Mesenteric fat pad (tissue), 1 donor: ENCODE data around the gene CTCFL. TPM values are rescaled to one million over a fixed set of nuclear protein-coding genes. Genes with fewer than 3 reads are reported as not detected.
"Not testable (repeated sequence)": the region's sequence is repeated elsewhere in the genome, so short reads cannot be mapped to it uniquely, and the experiment has no call there.

Experiments
- DNase-seq: peaks from one replicate; pipeline ENCODE4 v3.0.0-alpha.2; 2020; ENCODE audit warnings: low spot score
- total RNA-seq: library from RNA; stranded (reverse); fragmentation: NEBNext Ultra II Directional; extraction: Animal tissue kit (Norgen Biotek cat#: 25700); gene quantifications from one replicate; pipeline ENCODE4 v1.2.1, GENCODE V29; 2021
- donor health status: DM: yes; HTN: yes; CAD: no.

Gene CTCFL
- total RNA-seq, 1 donor from 2014 or later = 0.16 TPM

DNA sequence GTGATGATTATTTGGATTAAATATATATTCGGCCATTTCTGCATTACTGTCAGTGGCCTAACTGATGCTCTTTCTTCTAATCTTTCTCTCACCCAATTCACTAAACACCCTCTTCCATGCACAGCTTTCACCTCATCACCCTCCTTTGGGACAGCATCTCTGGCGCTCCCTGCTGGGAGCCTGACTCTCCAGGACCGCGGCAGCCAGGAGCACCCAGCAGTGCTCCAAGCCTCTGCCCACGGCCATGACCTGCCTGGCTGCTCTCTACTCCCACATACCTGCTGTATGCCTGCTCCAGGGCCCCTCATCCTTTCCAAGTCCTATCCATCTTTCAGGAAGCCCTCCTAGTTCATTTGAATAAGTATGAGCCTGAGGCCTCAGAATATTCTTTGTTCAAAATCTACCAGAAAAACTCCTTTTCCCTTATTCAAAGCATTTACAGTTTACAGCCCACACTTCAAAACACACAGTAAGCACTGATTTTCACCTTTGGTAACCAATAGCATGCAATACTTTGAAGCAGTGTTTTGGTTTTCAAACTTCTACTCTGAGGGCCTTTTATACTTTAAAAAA lies 15.2 kb downstream of the CTCFL start:
- DNase-seq = no peak

DNA sequence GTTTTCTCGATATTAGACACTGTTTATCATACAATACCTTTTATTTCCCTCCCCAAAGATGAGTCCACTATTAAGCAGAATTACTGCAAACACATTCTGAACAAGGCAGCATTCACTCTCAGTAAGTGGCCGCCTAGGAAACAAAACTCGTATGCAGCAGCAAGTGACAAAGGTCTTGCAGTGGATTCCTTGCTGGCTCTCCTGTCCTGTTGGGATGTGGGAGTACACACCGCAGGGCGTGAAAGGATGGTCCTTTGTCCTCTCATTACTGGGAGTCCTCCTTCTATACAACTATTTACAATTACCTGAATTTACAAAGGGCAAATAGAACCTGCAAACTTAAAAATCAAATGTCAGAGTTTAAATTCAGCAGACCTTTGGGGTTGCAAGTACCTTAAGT lies 16.1 kb downstream of the CTCFL start:
- DNase-seq = no peak

DNA sequence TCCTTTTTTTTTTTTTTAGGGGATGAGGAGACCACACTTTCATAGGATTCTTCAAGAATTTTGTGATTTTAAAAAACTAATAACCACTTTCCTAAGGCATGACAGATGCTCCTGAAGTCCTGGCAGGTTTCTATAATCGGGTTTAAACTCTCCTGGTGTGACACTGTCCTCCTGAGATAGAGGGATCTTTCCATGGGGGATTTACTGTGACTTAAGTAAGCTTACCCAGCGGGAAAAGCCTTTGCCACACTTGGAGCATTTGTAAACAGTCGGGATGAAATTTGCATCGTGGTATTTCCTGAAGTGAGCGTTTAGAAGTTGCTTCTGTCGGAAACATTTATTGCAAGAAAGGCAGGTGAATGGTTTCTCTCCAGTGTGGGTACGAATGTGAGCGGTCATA lies 16.6 kb downstream of the CTCFL start:
- DNase-seq = no peak

DNA sequence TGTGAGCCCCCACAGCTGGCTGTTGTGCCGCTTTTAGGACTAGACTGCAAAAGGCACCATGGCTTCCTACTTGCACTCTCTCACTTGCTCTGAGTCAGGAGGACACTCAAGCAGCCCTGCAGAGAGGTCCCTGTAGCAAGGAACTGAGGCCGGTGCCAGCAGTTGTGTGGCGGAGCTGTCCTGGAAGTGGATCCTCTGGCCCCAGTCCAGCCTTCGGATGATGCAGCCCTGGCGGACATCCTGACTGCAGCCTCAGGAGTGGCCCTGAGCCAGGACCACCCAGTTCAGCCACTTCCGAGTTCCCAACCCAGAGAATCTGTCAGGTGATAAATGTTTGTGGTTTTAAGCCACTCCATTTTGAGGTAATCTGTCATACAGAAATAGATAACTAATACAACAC lies 17.5 kb downstream of the CTCFL start:
- no peak for DNase-seq

DNA sequence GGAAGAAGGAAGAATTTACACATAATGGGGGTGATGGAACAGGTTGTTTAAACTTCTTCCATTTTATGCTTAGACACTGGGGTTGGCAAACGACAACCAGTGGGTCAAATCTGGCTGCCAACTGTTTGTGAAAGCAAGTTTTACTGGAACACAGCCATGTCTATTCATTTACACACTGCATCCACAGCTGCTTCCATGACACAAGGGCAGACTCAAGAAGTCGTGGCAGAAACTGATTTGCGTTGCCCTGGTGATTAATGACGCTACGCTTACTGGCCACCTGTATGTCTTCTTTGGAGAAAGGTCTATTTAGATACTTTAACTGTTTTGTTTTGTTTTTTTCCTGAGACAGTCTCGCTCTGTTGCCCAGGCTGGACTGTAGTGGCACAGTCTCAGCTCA lies 19.0 kb downstream of the CTCFL start:
- no peak for DNase-seq

DNA sequence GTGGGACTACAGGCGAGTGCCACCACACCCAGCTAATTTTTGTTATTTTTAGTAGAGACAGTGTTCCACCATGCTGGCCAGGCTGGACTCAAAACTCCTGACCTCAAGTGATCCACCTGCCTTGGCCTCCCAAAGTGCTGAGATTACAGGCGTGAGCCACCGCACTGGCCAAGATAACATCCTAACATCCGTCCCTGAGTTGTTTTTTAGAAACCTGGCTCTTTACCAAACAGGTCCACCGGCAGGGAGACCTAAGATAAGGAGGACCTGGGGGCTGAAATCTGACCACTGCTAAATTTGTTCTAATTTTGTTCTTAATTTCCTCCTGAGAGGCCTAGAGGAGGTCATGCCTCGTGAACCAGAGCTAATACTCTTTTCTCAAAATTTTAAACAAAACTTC lies 20.5 kb downstream of the CTCFL start:
- no peak for DNase-seq

DNA sequence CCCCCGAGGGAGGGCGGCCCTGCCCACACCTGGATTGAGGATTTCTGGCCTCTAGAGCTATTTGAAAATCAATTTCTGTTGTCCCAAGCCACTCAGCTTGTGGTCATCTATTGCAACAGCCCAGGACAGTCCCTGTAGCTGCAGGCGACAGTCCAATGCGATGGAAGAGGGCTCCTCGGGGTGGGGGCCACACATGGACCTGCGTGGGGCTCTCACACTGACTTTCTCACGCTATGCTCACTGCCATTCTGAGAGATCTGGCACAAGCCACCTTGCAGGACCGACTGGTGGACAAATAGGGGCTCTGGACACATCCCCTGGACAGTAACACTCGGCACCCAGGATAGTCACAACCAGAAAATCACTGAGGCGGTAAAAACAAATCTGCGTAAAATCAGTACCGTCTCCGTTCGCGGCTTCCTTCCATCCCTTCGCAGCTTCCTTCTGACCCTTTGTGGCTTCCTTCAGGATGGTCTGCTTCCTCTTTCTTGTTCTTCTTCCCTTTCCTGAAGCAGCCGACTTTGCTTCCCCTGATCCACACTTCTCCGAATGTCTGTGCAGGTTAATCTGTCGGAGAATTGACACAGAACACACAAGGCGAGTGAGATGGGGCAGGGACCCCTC lies 21.8 kb downstream of the CTCFL start:
- DNase-seq = no peak

DNA sequence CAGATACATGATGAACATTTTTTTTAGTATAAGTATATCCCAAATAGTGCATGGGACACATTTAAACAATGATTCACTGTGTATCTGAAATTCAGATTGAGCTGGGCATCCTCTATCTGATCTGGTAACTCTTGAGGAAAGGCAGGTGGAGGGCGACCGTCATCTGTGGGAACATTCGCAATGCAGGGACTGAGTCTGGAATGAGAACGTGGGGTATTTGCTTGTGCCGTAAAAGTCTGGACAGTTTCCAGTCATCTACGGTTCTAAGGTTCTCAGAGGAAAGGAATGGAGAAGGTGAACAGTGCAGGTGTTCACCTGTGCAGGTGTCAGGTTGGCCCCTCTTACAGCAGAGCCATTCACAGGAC lies 22.6 kb downstream of the CTCFL start:
- DNase-seq = no peak

DNA sequence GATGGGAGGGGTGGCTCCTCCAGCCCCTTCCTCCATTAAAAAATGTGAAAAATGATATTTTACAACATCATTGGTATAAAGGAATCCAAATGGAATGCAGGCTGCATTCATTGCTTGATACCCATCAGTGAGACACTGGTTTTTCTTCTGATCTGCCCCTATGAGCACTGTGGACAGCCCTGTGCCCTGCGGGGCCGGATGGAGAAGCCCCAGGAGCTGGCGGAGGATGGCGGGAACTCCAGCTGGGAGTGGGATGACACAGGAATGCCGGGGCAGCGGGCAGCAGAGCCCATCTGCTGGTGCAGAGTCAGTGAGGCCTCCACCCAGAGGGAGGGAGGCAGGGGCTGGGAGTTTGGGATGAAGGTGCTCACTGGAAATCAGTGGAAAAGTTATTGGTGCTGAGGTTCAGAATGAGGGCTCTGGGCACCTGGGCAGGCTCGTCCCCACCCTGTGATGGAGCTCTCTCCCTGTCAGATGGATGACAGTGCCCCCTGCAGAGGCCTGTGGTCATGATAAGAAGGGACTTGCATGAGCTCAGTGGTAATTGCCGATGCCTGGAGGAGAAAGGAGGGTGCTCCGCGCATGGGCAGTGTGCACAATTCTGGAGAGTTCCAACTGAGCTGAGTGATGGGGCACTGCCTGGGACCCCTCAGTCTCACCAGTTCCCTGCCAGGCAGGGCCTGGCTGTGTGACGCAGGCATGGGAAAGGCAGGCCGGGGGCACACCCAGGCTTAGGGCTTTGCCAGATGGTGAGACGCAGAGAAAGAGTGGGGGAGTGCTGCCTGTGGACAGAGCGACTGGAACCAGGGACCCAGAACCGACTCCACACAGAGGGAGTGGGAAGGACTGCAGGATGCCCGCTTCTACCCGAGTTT lies 23.2 kb downstream of the CTCFL start:
- no peak for DNase-seq

DNA sequence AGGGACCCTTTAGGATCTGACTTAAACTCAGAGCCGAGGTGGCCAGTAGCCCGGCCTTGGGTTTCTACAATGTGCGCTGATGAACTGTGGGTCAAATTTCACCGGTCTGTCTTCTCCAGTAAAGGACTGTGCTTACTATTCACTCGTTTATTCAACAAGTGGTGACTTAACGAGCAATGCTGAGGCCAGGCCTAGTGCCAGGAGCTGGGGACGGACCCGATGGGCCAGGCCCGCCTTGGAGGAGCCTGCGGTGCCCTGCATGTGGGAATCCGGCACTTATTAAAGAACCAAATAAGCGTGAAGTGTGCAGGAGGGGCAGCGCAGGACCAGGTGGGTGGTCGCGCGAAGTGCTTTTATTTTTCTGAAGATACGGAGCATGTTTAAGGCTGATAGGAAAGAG lies 24.0 kb downstream of the CTCFL start:
- DNase-seq = no peak

DNA sequence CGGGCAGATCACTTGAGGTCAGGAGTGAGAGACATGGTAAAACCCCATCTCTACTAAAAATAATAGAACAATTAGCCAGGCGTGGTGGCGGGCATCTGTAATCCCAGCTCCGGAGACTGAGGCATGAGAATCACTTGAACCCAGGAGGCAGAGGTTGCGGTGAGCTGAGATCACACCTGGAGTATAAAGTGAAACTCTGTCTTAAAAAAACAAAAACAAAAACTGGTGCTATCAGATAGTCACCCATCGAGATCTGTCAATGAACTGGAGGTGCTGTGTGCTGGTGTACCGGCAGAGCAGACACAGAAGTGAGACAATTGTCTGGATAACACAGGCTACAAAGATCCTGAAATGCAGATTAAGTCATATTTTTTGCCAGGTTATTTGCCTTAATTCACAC lies 24.7 kb downstream of the CTCFL start:
- DNase-seq = no peak

DNA sequence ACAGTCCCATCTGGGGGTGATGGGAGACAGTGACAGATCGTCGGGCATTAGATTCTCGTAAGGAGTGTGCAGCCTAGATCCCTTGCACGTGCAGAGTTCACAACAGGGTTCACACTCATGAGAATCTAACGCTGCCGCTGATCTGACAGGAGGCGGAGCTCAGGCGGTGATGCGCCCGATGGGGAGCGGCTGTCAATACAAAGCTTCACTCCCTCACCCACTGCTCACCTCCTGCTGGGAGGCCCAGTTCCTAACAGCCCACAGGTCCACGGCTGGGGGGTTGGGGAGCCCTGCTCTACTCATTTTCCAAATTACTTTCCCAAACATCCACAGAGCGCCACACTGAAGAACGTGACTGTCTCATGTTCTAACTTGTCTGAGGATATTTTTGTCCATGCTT lies 25.3 kb downstream of the CTCFL start:
- no peak for DNase-seq

DNA sequence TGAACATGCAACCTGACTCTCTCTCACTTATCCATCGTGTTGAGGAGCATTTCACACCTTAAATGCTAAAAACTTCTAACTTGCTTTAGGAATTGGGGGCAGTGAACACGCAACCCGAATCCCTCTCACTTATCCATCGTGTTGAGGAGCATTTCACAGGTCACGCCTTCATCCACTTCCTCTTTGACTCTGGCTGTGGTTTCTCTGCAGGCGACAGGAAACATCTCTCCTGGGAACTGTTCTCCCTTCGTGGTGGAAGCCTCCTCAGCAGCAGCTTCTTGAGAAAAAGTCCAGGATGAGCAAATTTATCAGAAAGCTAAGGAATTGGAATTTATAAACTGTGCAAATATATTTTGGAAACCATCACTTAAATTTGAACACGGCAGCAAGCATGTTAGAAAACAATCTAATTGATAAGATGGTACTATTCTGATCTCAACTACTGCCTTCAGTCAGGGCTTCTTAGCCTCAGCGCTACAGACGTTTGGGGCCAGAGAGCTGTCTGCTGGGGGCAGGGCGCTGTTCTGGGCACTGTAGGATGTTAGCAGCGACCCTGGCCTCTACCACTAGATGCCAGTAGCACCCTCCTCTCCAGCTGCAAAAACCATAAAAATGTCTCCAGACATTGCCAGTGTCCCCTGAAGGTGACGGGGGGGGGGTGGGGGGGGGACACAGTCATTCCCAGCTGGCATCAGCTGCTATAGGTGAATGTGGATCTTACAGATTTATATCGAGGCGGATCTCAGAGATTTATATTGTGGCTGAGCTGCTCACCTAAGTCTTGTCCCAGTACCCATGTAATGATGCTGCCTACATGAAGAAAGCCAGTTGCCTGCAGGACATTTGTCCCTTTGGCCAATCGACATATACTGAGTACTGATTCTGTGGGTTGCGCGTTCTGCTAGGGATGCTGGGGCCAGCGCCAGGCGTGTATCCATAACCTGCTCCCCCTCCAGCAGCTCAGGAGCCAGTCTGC lies 26.2 kb downstream of the CTCFL start:
- peak; percentile 6 for DNase-seq

DNA sequence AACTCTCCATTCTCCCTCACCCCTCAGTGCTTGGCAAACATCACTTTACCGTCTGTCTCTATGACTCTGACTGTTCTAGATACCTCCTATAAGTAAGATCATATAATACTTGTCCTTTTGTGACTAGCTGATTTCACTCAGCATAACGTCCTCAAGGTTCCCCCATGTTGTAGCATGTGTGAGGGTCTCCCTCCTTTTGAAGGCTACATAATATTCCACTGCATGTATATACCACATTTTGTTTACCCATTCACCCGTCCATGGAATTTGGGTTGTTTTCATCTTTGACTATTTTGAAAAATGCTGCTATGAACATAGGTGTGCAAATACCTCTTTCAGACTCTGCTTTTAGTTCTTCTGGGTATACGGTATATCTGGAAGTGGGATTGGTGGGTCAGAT lies 28.3 kb downstream of the CTCFL start:
- DNase-seq = no peak

DNA sequence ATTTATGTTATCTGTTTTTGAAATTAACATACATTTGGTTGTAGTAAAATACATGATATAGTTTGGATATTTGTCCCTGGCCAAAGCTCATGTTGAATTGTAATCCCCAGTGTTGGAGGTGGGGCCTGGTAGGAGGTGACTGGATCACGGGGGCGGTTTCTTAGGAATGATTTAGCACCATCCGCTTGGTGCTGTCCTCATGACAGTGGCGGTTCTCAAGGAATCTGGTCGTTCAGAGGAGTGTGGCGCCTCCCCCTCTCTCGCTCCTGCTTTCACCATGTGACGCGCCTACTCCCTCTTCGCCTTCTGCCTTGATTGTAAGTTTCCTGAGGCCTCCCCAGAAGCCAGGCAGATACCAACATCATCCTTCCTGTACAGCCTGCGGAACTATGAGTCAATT lies 29.0 kb downstream of the CTCFL start:
- peak; percentile 26 for DNase-seq

DNA sequence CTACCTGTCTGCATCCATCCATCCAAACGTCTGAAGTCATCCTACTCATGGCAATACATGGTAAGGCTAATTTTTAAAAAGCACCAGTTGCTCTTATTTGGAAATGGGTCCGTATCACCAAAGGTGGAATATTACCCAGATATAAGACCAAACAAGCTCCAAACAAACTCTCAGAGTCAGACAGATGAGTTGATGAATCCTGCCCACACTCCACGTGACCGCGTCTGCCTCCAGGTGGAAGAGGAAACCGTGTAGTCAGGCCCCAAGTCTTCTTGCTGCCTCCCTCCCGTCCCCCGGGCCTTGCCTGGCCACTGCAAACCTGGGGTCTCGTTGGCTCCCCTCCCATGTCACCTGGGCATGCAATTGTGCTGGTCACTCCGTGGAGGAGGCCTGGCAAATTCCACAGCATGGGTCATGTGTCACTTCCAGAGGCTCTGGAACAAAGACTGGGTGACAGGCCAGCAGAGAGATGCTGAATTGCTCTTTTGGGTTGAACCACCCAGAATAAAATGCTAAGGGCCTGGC lies 31.8 kb downstream of the CTCFL start:
- DNase-seq = peak; percentile 87

DNA sequence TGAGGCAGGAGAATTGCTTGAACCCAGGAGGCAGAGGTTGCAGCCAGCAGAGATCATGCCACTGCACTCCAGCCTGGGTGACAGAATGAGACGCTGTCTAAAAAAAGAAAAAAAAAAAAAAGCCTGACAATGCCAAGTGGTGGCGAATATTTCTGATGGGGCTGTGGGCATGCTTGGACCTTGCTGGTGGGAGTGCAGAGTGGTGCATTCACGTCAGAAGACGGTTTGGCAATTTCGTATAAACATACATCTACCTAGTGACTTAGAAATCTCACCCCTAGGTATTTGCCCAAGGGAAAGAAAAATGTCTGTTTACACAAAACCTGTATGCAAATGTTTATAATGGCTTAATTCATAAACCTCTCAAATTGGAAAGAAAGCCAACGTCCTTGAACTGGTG lies 33.6 kb downstream of the CTCFL start:
- DNase-seq = no peak

DNA sequence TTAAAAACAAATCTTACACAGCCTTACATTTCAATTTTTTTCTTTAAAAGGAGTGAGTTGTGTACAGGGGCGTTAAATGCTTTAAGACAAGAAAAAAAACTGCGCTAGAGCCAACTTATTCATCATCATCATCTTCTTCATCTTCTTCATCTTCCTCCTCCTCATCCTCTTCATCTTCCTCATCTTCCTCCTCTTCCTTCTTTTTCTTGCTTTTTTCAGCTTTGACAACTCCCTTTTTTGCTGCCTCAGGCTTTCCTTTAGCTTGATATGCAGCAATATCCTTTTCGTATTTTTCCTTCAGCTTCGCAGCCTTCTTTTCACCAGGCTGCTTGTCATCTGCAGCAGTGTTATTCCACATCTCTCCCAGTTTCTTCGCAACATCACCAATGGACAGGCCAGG lies 36.7 kb downstream of the CTCFL start:
- DNase-seq = not testable (repeated sequence)

DNA sequence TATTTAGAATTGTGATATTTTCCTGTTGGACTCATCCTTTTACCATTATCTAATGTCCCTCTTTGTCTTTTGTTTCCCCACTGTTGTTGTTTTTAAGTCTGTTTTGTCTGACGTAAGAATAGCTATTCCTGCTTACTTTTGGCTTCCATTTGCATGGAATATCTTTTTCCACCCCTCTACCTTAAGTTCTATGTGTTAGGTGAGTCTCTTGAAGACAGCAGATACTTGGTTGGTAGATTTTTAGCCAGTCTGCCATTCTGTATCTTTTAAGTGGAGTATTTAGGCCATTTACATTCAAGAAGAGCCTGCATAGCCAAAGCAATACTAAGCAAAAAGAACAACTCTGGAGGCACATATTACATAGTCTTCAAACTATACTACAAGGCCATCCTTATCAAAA lies 39.2 kb downstream of the CTCFL start:
- DNase-seq = no peak

DNA sequence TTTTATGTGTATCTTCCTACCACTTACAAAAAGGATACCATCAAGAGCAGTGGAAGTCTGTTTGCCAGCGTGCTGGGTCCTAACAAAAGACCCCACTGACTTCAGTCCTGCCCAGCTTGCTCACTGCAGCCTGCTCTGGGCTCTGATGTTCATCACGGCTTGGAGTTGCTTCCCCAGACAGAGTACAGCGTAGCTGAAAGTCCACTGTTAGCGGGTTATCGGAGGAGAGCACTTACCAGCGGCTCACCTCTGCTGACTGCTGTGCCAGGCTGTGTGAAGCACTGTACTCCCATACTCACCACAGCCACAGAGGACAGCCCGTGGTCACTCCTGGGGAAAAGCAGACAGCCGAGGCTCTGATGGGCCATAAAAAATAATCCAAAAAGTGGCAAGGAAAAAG lies 40.2 kb downstream of the CTCFL start:
- peak; percentile 26 for DNase-seq
